ENCODE results near the gene ARPP21.

The ARPP21 gene

DNA sequence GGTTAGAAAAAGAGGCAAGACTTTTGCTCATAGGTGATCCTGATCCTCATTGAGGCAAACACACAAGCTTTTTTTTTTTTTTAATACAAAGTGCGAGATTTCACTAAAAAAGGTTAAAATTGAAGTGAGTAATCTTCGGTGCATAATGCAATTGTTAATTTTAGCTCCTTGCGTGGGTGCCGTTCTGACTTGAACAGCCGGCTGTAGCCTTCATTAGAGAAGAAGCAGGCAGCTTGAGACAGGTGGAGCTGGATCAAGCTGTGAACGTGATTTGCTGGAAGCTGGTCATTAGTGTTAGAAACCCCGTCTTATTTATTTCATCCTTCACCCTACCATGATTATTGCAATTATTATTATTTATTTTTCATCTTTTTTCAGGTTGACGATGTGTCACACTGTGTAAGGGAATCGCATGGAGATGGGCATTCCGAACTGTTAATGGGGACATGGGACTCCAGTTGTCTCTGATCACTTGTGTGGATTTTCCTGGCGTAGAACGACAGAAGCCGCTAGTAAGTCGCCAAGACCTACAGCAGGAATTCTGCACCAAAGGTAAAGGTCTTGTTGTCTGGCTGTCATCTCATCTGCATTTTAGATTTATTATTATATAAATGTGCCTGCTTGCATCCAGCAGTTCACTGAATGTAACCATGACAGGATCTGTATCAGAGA lies 40.2 kb downstream of the ARPP21 start:
- no peak for DNase-seq (ENCODE audit: low read depth)
- H3K4me3 ChIP-seq (ENCODE audit: low read depth, low read length), result no peak overlapping the region
- TF ChIP-seq, protein P1, sequence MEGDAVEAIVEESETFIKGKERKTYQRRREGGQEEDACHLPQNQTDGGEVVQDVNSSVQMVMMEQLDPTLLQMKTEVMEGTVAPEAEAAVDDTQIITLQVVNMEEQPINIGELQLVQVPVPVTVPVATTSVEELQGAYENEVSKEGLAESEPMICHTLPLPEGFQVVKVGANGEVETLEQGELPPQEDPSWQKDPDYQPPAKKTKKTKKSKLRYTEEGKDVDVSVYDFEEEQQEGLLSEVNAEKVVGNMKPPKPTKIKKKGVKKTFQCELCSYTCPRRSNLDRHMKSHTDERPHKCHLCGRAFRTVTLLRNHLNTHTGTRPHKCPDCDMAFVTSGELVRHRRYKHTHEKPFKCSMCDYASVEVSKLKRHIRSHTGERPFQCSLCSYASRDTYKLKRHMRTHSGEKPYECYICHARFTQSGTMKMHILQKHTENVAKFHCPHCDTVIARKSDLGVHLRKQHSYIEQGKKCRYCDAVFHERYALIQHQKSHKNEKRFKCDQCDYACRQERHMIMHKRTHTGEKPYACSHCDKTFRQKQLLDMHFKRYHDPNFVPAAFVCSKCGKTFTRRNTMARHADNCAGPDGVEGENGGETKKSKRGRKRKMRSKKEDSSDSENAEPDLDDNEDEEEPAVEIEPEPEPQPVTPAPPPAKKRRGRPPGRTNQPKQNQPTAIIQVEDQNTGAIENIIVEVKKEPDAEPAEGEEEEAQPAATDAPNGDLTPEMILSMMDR (conservative IDR thresholded peaks at IDR 0.05; ENCODE audit: low read depth, low read length), result no peak

GRCh38 chr3:35680866-35681650 lies 41.7 kb downstream of the ARPP21 start:
- no peak overlapping the region for H3K4me3 ChIP-seq (ENCODE audit: low read depth, low read length)
- DNase-seq (ENCODE audit: low read depth), result no peak
- TF ChIP-seq, protein P1 (conservative IDR thresholded peaks at IDR 0.05; ENCODE audit: low read depth, low read length), result no peak

GRCh38 chr3:35685153-35685552 lies 45.8 kb downstream of the ARPP21 start:
- TF ChIP-seq, protein P1 (conservative IDR thresholded peaks at IDR 0.05; ENCODE audit: low read depth, low read length), result no peak
- no peak for DNase-seq (ENCODE audit: low read depth)
- no peak overlapping the region for H3K4me3 ChIP-seq (ENCODE audit: low read depth, low read length)

GRCh38 chr3:35688826-35689225 lies 49.5 kb downstream of the ARPP21 start:
- DNase-seq (ENCODE audit: low read depth), result no peak
- TF ChIP-seq, protein P1 (conservative IDR thresholded peaks at IDR 0.05; ENCODE audit: low read depth, low read length), result no peak
- no peak overlapping the region for H3K4me3 ChIP-seq (ENCODE audit: low read depth, low read length)

DNA sequence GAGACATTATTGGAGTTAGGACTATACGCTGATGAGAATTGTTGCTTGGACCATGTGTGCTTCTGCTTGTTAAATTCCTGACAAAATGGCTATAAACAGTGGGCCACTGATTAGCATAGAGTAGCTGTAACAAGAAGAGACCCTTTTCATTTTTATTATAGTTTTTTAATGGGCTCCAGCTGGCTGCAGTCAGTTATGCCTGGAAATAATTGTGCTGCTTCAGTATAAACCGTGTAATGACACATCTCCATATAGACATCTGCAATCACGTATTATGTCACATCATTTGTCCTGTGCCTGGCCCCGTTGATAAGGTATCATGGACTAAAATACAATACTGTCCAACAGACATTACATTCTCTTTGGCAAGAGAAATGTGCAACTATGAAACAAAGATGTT lies 50.9 kb downstream of the ARPP21 start:
- TF ChIP-seq, protein P1 (conservative IDR thresholded peaks at IDR 0.05; ENCODE audit: low read depth, low read length), result no peak
- no peak overlapping the region for H3K4me3 ChIP-seq (ENCODE audit: low read depth, low read length)
- DNase-seq (ENCODE audit: low read depth), result no peak

GRCh38 chr3:35705904-35706303 lies 66.6 kb downstream of the ARPP21 start:
- DNase-seq (ENCODE audit: low read depth), result no peak
- TF ChIP-seq, protein P1 (conservative IDR thresholded peaks at IDR 0.05; ENCODE audit: low read depth, low read length), result no peak
- no peak overlapping the region for H3K4me3 ChIP-seq (ENCODE audit: low read depth, low read length)

Measured in choroid plexus epithelial cell (primary cell).